ENCODE data around the gene DCHS2. TPM values are rescaled to one million over a fixed set of nuclear protein-coding genes. Genes with fewer than 3 reads are reported as not detected.

DCHS2 gene
- total RNA-seq, 1 experiment from 2014 or later, result not detected

- Mint-ChIP-seq H3K4me3 (ENCODE audit: unreplicated experiment) (no peak overlapping the region), H3K27me3 (ENCODE audit: insufficient read depth, unreplicated experiment) (peaks cover 15% of the 10 kb centered on the region), H3K27ac (ENCODE audit: unreplicated experiment) (no peak overlapping the region), H3K36me3 (ENCODE audit: insufficient read depth, unreplicated experiment) (peaks cover 4% of the 10 kb centered on the region), H3K4me1 (ENCODE audit: low read depth, unreplicated experiment) (no peaks in the 10 kb centered on the region), H3K9me3 (ENCODE audit: unreplicated experiment) (no peaks in the 10 kb centered on the region)
- H3K4me3 ChIP-seq (ENCODE audit: low read depth, low read length), result no peak overlapping the region
- intact Hi-C loops (cut with micrococcal nuclease; ENCODE audit: unreplicated experiment), result no loop called here
- TF ChIP-seq CTCF (IDR thresholded peaks at IDR 0.05; ENCODE audit: insufficient read depth in 1 of 2, low read depth in 1 of 2, low read length in 1 of 2, severe bottlenecking in 1 of 2, unreplicated experiment in 1 of 2), result no peak
- H3K4me1 ChIP-seq, result no peaks in the 10 kb centered on the region
- H3K36me3 ChIP-seq (ENCODE audit: control insufficient read depth, insufficient read depth, low read length), result no peaks in the 10 kb centered on the region
- CTCF ChIA-PET, result no interaction called here
- POLR2A ChIA-PET, result no interaction called here
- H3K27me3 ChIP-seq (replicated peaks; ENCODE audit: control insufficient read depth, insufficient read depth, low read length), result peaks cover 1% of the 10 kb centered on the region
- H3K9me3 ChIP-seq, result no peaks in the 10 kb centered on the region
- BruUV-seq (replicated peaks), result no TSS peak
- no peak for DNase-seq
These were observed 1.4 kb downstream of the DCHS2 start for GRCh38 chr4:154490234-154490582.

- Histone ChIP-seq H3K4me3 (ENCODE audit: low read depth, low read length) (no peak overlapping the region), H3K27me3 (replicated peaks; ENCODE audit: control insufficient read depth, insufficient read depth, low read length) (peaks cover 2% of the 10 kb centered on the region), H3K9me3 (no peaks in the 10 kb centered on the region), H3K36me3 (ENCODE audit: control insufficient read depth, insufficient read depth, low read length) (no peaks in the 10 kb centered on the region), H3K4me1 (no peaks in the 10 kb centered on the region)
- no peak overlapping the region for H3K4me3 Mint-ChIP-seq (ENCODE audit: unreplicated experiment)
- H3K27me3 Mint-ChIP-seq (ENCODE audit: insufficient read depth, unreplicated experiment), result peaks cover 15% of the 10 kb centered on the region
- DNase-seq, result no peak
- no peaks in the 10 kb centered on the region for H3K4me1 Mint-ChIP-seq (ENCODE audit: low read depth, unreplicated experiment)
- H3K9me3 Mint-ChIP-seq (ENCODE audit: unreplicated experiment), result no peaks in the 10 kb centered on the region
- H3K27ac Mint-ChIP-seq (ENCODE audit: unreplicated experiment), result no peak overlapping the region
- ChIA-PET CTCF (no interaction called here), POLR2A (no interaction called here)
- intact Hi-C loops (cut with micrococcal nuclease; ENCODE audit: unreplicated experiment), result no loop called here
- BruUV-seq (replicated peaks), result no TSS peak
- no peak for TF ChIP-seq CTCF (IDR thresholded peaks at IDR 0.05; ENCODE audit: insufficient read depth in 1 of 2, low read depth in 1 of 2, low read length in 1 of 2, severe bottlenecking in 1 of 2, unreplicated experiment in 1 of 2)
- H3K36me3 Mint-ChIP-seq (ENCODE audit: insufficient read depth, unreplicated experiment), result peaks cover 4% of the 10 kb centered on the region
These were observed 1.9 kb downstream of the DCHS2 start for GRCh38 chr4:154489558-154490233.

GRCh38 chr4:154487145-154487544, 4.5 kb downstream of the DCHS2 start:
- intact Hi-C loops (cut with micrococcal nuclease; ENCODE audit: unreplicated experiment), result no loop called here
- Mint-ChIP-seq H3K27me3 (ENCODE audit: insufficient read depth, unreplicated experiment) (peaks cover 8% of the 10 kb centered on the region), H3K36me3 (ENCODE audit: insufficient read depth, unreplicated experiment) (peaks cover 4% of the 10 kb centered on the region), H3K4me3 (ENCODE audit: unreplicated experiment) (no peak overlapping the region), H3K27ac (ENCODE audit: unreplicated experiment) (no peak overlapping the region), H3K9me3 (ENCODE audit: unreplicated experiment) (no peaks in the 10 kb centered on the region), H3K4me1 (ENCODE audit: low read depth, unreplicated experiment) (no peaks in the 10 kb centered on the region)
- no peak for DNase-seq
- CTCF ChIA-PET, result no interaction called here
- no peaks in the 10 kb centered on the region for H3K36me3 ChIP-seq (ENCODE audit: control insufficient read depth, insufficient read depth, low read length)
- no peak overlapping the region for H3K4me3 ChIP-seq (ENCODE audit: low read depth, low read length)
- H3K9me3 ChIP-seq, result no peaks in the 10 kb centered on the region
- no TSS peak for BruUV-seq (replicated peaks)
- no peaks in the 10 kb centered on the region for H3K4me1 ChIP-seq
- TF ChIP-seq CTCF (IDR thresholded peaks at IDR 0.05; ENCODE audit: insufficient read depth in 1 of 2, low read depth in 1 of 2, low read length in 1 of 2, severe bottlenecking in 1 of 2, unreplicated experiment in 1 of 2), result no peak
- peaks cover 2% of the 10 kb centered on the region for H3K27me3 ChIP-seq (replicated peaks; ENCODE audit: control insufficient read depth, insufficient read depth, low read length)
- POLR2A ChIA-PET, result no interaction called here
